Colonic mucosa (tissue), 4 donors: ENCODE results near the gene ZNF888. TPM values are rescaled to one million over a fixed set of nuclear protein-coding genes. Genes with fewer than 3 reads are reported as not detected.
"Not testable (repeated sequence)": the region's sequence is repeated elsewhere in the genome, so short reads cannot be mapped to it uniquely, and the experiment has no call there.

ENCODE experiments used
- DNase-seq: peaks from one replicate; pipeline ENCODE4 v3.0.0-alpha.2; 2020
- H3K27ac ChIP-seq: fragments of 200-600 bp; one replicate; pipeline ENCODE4 v1.8.0; 2021
- H3K27me3 ChIP-seq: fragments of 200-600 bp; one replicate; pipeline ENCODE4 v1.8.0; 2021
- H3K36me3 ChIP-seq: fragments of 200-600 bp; one replicate; pipeline ENCODE4 v1.8.0; 2021
- H3K4me1 ChIP-seq: fragments of 200-600 bp; one replicate; pipeline ENCODE4 v1.8.0; 2021; ENCODE audit warnings: mild to moderate bottlenecking
- H3K4me3 ChIP-seq: fragments of 200-600 bp; one replicate; pipeline ENCODE4 v1.8.0; 2021
- H3K9ac ChIP-seq, 2 donors: one replicate each; pipeline ENCODE4 v1.7.0; 2013; ENCODE audit warnings: control low read depth in 2 of 2, low read depth in 2 of 2, low read length in 2 of 2
- H3K9me3 ChIP-seq: fragments of 200-600 bp; one replicate; pipeline ENCODE4 v1.8.0; 2021
- intact Hi-C: fragments of 100-400 bp; cut with DNase I; formaldehyde crosslinking; loops from one replicate; pipeline ENCODE4 v1.14.1; 2022
- total RNA-seq, 2 donors: library from RNA; stranded (reverse); fragmentation: NEBNext Ultra II Directional in 1 of 2; extraction: Animal tissue kit (Norgen Biotek cat#: 25700) in 1 of 2; gene quantifications; one replicate each; pipeline ENCODE4 v1.2.1, GENCODE V29; 2021
- TF ChIP-seq, protein P1 (sequence below): fragments of 200-600 bp; IDR thresholded peaks from one replicate; pipeline ENCODE4 v1.8.0; 2022; ENCODE audit warnings: antibody characterized with exemption, mild to moderate bottlenecking
- donor health status: healthy.
- donor health status: DM: no; HTN: no; CAD: no.
- donor health status: DM: no; HTN: no; CAD: no.

ZNF888 gene
- total RNA-seq, 2 donors from 2014 or later: 9.5 to 17.0 TPM

DNA sequence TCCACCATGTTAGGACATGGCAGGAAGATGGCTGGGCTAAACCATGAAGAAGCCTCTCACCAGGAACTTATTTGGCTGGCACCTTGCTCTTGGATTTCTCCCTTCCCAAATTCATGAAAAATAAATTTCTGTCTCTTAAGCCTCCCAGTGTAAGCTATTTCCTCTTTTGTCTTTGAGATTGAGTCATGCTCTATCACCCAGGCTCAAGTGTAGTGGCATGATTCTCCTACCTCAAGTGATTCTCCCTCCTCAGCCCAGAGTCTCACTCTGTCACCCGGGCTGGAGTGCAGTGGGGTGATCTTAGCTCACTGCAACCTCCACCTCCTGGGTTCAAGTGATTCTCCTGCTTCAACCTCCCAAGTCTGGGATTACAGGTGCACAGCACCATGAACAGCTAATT is 12.6 kb downstream of the ZNF888 start:
- TF ChIP-seq, protein P1, sequence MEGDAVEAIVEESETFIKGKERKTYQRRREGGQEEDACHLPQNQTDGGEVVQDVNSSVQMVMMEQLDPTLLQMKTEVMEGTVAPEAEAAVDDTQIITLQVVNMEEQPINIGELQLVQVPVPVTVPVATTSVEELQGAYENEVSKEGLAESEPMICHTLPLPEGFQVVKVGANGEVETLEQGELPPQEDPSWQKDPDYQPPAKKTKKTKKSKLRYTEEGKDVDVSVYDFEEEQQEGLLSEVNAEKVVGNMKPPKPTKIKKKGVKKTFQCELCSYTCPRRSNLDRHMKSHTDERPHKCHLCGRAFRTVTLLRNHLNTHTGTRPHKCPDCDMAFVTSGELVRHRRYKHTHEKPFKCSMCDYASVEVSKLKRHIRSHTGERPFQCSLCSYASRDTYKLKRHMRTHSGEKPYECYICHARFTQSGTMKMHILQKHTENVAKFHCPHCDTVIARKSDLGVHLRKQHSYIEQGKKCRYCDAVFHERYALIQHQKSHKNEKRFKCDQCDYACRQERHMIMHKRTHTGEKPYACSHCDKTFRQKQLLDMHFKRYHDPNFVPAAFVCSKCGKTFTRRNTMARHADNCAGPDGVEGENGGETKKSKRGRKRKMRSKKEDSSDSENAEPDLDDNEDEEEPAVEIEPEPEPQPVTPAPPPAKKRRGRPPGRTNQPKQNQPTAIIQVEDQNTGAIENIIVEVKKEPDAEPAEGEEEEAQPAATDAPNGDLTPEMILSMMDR: no peak
- Histone ChIP-seq H3K36me3 (no peaks in the 10 kb centered on the region), H3K27ac (no peak overlapping the region), H3K9ac (no peak overlapping the region), H3K4me1 (no peaks in the 10 kb centered on the region), H3K27me3 (no peaks in the 10 kb centered on the region), H3K9me3 (no peaks in the 10 kb centered on the region), H3K4me3 (no peak overlapping the region)
- no peak for DNase-seq
- intact Hi-C loops: no loop called here

DNA sequence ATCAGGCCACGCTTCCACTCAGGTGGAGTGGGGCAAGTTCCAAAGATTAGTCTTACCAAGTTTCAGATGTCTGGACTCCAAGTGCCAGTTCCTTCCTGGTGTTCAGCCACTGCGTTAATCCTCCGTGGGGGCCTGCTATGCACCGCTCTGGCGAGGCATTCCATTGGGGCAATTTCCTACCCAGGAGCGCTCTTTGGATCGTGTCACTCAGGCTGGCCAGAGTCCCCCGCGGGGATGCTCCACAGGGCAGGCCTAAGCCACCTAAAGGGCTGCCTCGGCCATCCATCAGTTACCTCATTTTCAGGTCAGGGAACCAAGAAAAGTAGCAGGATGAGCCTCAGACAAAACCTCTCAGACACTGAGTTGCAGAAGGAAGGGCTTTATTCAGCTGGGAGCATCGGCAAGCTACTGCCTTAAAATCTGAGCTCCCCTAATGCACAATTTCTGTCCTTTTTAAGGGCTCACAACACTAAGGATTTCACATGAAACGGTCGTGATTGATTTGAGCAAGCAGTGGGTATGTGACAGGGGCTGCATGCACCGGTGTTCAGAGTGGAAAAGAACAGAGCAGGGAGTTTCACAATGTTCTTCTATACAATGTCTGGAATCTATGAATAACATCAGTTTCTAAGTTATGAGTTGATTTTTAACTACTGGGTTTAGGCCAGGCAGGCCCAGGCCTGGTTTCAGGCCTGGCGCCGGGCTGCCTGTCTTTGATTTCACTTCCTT is 19.0 kb downstream of the ZNF888 start:
- H3K9ac ChIP-seq, H3K4me1 ChIP-seq, H3K4me3 ChIP-seq, DNase-seq, intact Hi-C loops, H3K27ac ChIP-seq, H3K27me3 ChIP-seq, H3K9me3 ChIP-seq, H3K36me3 ChIP-seq: not testable (repeated sequence)

DNA sequence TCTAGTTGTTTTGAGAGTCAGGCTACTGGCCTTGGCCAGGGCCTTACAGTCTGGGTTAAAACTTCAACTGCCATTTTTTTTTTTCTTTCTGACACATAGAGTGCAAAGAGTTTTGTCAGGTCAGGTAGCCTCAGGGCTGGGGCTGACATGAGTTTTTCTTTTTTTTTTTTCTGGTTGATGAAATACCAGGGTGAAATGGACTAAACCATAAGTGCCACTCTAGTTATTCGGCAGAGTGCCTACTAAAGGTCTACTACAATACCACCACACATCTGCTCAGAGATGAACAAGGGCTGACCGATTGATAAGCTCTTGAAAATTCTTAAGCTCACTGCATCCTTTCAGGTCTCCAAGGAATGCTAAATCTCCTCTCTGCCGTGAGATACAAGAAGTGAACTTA is 21.4 kb downstream of the ZNF888 start:
- Histone ChIP-seq H3K4me3 (no peak overlapping the region), H3K9me3 (no peaks in the 10 kb centered on the region), H3K27ac (no peak overlapping the region), H3K4me1 (no peaks in the 10 kb centered on the region), H3K27me3 (no peaks in the 10 kb centered on the region), H3K36me3 (no peaks in the 10 kb centered on the region), H3K9ac (no peak overlapping the region)
- TF ChIP-seq, protein P1: no peak
- intact Hi-C loops: no loop called here
- no peak for DNase-seq

DNA sequence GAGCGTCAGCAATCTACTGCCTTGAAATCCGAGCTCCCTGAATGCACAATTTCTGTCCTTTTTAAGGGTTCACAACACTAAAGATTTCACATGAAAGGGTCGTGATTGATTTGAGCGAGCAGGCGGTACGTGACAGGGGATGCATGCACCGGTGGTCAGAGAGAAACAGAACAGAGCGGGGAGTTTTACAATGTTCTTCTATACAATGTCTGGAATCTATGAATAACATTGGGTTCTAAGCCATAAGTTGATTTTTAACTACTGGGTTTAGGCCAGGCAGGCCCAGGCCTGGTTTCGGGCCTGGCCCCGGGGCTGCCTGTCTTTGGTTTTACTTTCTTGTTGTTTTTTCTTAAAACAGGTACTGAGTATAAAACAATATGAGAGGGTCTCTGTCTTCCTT is 24.6 kb downstream of the ZNF888 start:
- intact Hi-C loops, H3K27ac ChIP-seq, H3K9ac ChIP-seq, H3K36me3 ChIP-seq, H3K27me3 ChIP-seq, DNase-seq, H3K4me1 ChIP-seq, H3K9me3 ChIP-seq, H3K4me3 ChIP-seq: not testable (repeated sequence)

DNA sequence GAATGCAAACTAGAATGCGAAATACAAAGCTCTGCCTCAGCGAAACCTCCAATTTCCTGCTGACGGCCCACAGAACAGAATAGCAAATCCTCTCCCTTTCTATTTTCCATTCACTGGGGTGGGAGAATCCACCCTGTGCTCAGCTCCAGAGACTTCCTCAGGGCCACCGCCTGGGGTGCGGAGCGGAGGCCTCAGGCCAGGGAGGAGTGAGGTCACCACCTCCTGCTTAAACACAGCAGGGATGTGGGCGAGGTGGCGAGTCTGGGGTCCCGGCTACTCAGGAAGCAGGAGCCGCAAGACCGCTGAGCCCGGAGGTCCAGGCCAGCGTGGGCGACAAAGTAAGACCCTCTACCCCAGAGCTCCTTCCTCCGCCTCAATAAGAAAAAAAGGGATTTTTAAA is 25.1 kb downstream of the ZNF888 start:
- TF ChIP-seq, protein P1: no peak
- Histone ChIP-seq H3K9ac (peak overlapping the region in 1 of 2 donors; percentile 88), H3K27me3 (no peaks in the 10 kb centered on the region), H3K4me3 (no peak overlapping the region), H3K27ac (peak overlapping the region; percentile 96), H3K9me3 (no peaks in the 10 kb centered on the region), H3K4me1 (no peaks in the 10 kb centered on the region), H3K36me3 (no peaks in the 10 kb centered on the region)
- DNase-seq: no peak
- intact Hi-C loops: no loop called here

DNA sequence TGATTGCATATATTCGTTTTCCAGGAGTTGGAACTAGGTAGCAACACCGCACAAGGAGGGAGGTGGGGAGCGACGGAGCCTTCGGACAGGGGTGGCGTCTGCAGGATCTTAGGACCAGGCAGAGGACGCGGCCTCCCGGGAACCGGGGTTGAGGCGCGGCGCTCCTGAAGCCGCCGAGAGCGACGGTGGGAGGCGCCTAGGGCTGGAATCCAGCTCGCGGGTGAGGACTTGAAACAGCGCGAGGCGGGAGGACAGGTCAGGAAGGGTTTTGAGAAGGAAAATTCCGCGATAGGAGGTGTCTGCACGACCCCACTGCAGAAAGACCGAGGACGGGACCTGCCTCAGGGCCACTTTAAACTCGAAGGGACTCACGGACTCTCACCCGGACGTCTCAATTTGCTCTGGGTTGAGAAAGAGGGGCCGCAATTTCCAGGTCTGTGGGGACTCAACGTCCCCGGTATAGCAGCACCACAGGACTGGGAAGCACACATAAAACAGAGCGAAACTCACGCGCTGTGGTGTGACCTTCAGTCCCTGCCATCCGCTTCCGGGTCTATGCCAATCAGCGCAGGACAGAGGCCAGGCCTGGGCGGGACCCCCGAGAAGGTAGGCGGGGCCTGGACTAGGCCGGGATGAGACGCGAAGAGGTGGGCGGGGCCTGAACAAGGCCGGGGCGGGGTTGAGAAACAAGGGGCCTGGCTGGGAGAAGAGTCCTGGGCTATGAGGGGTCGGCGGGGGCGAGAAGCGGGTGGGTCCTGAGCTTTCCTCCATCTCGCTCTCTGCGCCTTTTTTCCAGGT is 25.9 kb downstream of the ZNF888 start, which contains the start of gene ZNF320:
Gene ZNF320 (minus strand): TSS at position 498 of the 798 bp plus-strand sequence. CDS start 7,380 bp downstream, outside the sequence.
- Histone ChIP-seq H3K4me3 (peak within 1 kb of the TSS; percentile 78), H3K9me3 (no peaks in the 10 kb centered on the region), H3K27ac (peak within 1 kb of the TSS; percentile 96), H3K36me3 (no peaks in the 10 kb centered on the region), H3K4me1 (no peaks in the 10 kb centered on the region), H3K9ac (peak within 1 kb of the TSS; percentile 77 to 88), H3K27me3 (no peaks in the 10 kb centered on the region)
- intact Hi-C loops: no loop called here
- DNase-seq: peak; percentile 97
- TF ChIP-seq, protein P1: no peak
